Measurements from ENCODE around the gene ANTKMT.

GRCh38 chr16:709566-710499 lies 11.1 kb upstream of the ANTKMT start:
- TF ChIP-seq TAF1 (IDR thresholded peaks at IDR 0.05; ENCODE audit: low read depth, low read length) = no peak
- TF ChIP-seq POLR2A (IDR thresholded peaks at IDR 0.05; ENCODE audit: control extremely low read depth in 1 of 2, low read depth in 2 of 2, low read length in 2 of 2) = no peak
- peak in 2 of 3 experiments; percentile 22 to 28; a peak in 2 of 4 replicates for TF ChIP-seq CTCF (IDR thresholded peaks at IDR 0.05; ENCODE audit: control extremely low read depth in 1 of 3, insufficient read depth in 1 of 3, low read depth in 1 of 3, low read length in 3 of 3)
- peak; percentile 9; the same call in 1 of the 2 replicates for TF ChIP-seq MAFK (IDR thresholded peaks at IDR 0.05; ENCODE audit: low read depth, low read length)
- no peak for TF ChIP-seq RAD21 (IDR thresholded peaks at IDR 0.05 in 1 of 2, conservative IDR thresholded peaks at IDR 0.05 in 1 of 2; ENCODE audit: low read depth in 2 of 2, low read length in 2 of 2)
- TF ChIP-seq E2F6 (IDR thresholded peaks at IDR 0.05) = no peak
